K562 (cell line): Measurements from ENCODE around the gene GRIA1. TPM values are rescaled to one million over a fixed set of nuclear protein-coding genes. Genes with fewer than 3 reads are reported as not detected.

Experiments
- ATF7 ChIP-seq: fragments of 450-650 bp; IDR thresholded peaks from 2 replicates; pipeline ENCODE4 v1.7.1; 2014; ENCODE audit warnings: mild to moderate bottlenecking, moderate library complexity
- BRD4 ChIP-seq: fragments of 200-600 bp; sonication (generic); IDR thresholded peaks from 2 replicates; pipeline ENCODE4 v1.6.1; 2017; ENCODE audit warnings: inconsistent platforms
- KDM2B ChIP-seq: fragments of 250-450 bp; sonication (Bioruptor Pico); IDR thresholded peaks from 2 replicates; pipeline ENCODE4 v1.8.0; 2021; ENCODE audit warnings: mild to moderate bottlenecking, moderate library complexity
- MAFK ChIP-seq: IDR thresholded peaks from 2 replicates; pipeline ENCODE4 v1.6.1; 2011; ENCODE audit warnings: low read length, improper control_type of control experiment
- RREB1 ChIP-seq: fragments of 250-450 bp; sonication (Bioruptor Pico); IDR thresholded peaks from 2 replicates; pipeline ENCODE4 v1.4.0; 2020
- TCF7L2 ChIP-seq: fragments of 150-350 bp; IDR thresholded peaks from 2 replicates; pipeline ENCODE4 v1.6.1; 2016; ENCODE audit warnings: low read depth, mild to moderate bottlenecking, low read length, moderate library complexity
- TSC22D4 ChIP-seq: fragments of 450-650 bp; IDR thresholded peaks from 2 replicates; pipeline ENCODE4 v1.6.1; 2016; ENCODE audit warnings: missing genetic modification characterization, missing biosample characterization, control low read depth
- ZBTB11 ChIP-seq, 3 experiments: fragments of 200-800 bp in 1 of 3; fragments of 250-450 bp in 1 of 3; fragments of 450-650 bp in 1 of 3; sonication (Bioruptor Pico) in 1 of 3; sonication (Bioruptor generic) in 1 of 3; formaldehyde crosslinking in 1 of 3; IDR thresholded peaks; 2 replicates each; pipeline versions ENCODE4 v1.6.1 to v1.8.0; 2016 to 2022; ENCODE audit warnings: mild to moderate bottlenecking in 2 of 3, missing genetic modification characterization in 2 of 3, missing compliant biosample characterization in 1 of 3, moderate library complexity in 1 of 3
- ZNF696 ChIP-seq: fragments of 250-450 bp; sonication (Bioruptor Pico); conservative IDR thresholded peaks from 2 replicates; pipeline ENCODE4 v1.4.0; 2020; ENCODE audit warnings: mild to moderate bottlenecking, moderate library complexity
- polyA plus RNA-seq, 8 experiments: library from polyadenylated mRNA; depleted of rRNA in 4 of 8; stranded (reverse) in 5 of 8; unstranded in 3 of 8; fragments of >200 nt; fragmentation: Nextera tagmentation in 2 of 8; fragmentation: Illumina TruSeq in 1 of 8; extraction: Ambion mirVana in 2 of 8; extraction: Trizol in 1 of 8; gene quantifications; 2 replicates each; pipeline versions ENCODE4 v1.2.1 to v1.2.3, GENCODE V29; 2011 to 2014; ENCODE audit warnings: inconsistent platforms in 1 of 8, missing spikeins in 1 of 8
- total RNA-seq, 7 experiments: library from RNA; depleted of rRNA in 6 of 7; stranded (reverse); fragments of >200 nt in 6 of 7; fragmentation: Illumina TruSeq in 2 of 7; extraction: Trizol in 2 of 7; gene quantifications; 2 replicates each; pipeline versions ENCODE4 v1.2.1 to v1.2.3, GENCODE V29; 2011 to 2021; ENCODE audit warnings: low replicate concordance in 1 of 7
- TF ChIP-seq, protein P1 (sequence below): sonication (generic); formaldehyde crosslinking; IDR thresholded peaks from 2 replicates; pipeline ENCODE4 v1.9.0; 2022; ENCODE audit warnings: mild to moderate bottlenecking, missing genetic modification reagents
- TF ChIP-seq, protein P2 (sequence below): fragments of 450-650 bp; formaldehyde crosslinking; IDR thresholded peaks from 2 replicates; pipeline ENCODE4 v1.4.0; 2022; ENCODE audit warnings: mild to moderate bottlenecking, moderate library complexity

Gene GRIA1
- total and polyA plus RNA-seq, 9 of the 15 experiments (the other 6 are each of a cell fraction or from before 2014, with no cell fraction given): not detected

- TF ChIP-seq BRD4: no peak
- TF ChIP-seq MAFK: no peak
- TF ChIP-seq, protein P1, sequence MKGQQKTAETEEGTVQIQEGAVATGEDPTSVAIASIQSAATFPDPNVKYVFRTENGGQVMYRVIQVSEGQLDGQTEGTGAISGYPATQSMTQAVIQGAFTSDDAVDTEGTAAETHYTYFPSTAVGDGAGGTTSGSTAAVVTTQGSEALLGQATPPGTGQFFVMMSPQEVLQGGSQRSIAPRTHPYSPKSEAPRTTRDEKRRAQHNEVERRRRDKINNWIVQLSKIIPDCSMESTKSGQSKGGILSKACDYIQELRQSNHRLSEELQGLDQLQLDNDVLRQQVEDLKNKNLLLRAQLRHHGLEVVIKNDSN (CRISPR knock-in tag): no peak
- no peak for TF ChIP-seq TCF7L2
- no peak for TF ChIP-seq ZNF696 (CRISPR knock-in tag)
- TF ChIP-seq ATF7: peak; percentile 63; the same call in 1 of the 2 replicates
- peak in 1 of 3 experiments; percentile 45; a peak in 1 of 6 replicates for TF ChIP-seq ZBTB11 (CRISPR knock-in tag; IDR thresholded peaks at IDR 0.05)
- TF ChIP-seq KDM2B (CRISPR knock-in tag): no peak
- TF ChIP-seq TSC22D4 (tag): no peak
- TF ChIP-seq, protein P2, sequence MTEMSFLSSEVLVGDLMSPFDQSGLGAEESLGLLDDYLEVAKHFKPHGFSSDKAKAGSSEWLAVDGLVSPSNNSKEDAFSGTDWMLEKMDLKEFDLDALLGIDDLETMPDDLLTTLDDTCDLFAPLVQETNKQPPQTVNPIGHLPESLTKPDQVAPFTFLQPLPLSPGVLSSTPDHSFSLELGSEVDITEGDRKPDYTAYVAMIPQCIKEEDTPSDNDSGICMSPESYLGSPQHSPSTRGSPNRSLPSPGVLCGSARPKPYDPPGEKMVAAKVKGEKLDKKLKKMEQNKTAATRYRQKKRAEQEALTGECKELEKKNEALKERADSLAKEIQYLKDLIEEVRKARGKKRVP: 0 out of 2 replicates have a peak, but pooled peaks have one; percentile 20
- no peak for TF ChIP-seq RREB1 (CRISPR knock-in tag)
These were observed 128.4 kb downstream of the GRIA1 start (continued) for GRCh38 chr5:153618867-153619266.
